Kidney epithelial cell (primary cell): ENCODE measurements around the gene PRRT1. TPM values are rescaled to one million over a fixed set of nuclear protein-coding genes. Genes with fewer than 3 reads are reported as not detected.
A peak's percentile ranks its signal among the peaks of the same experiment; 100 is the strongest.

ENCODE experiments used
- DNase-seq: peaks from one replicate; pipeline ENCODE4 v3.0.0-alpha.2; 2010; ENCODE audit warnings: low read depth
- H3K27me3 ChIP-seq: 2 replicates; pipeline ENCODE4 v1.6.0; 2011; ENCODE audit warnings: low read length; ENCODE audit not compliant: control insufficient read depth, insufficient read depth
- H3K36me3 ChIP-seq: 2 replicates; pipeline ENCODE4 v1.5.1; 2011; ENCODE audit warnings: low read length; ENCODE audit not compliant: control insufficient read depth, insufficient read depth
- H3K4me3 ChIP-seq: 2 replicates; pipeline ENCODE4 v1.5.1; 2011; ENCODE audit warnings: low read depth, mild to moderate bottlenecking, control low read depth, low read length
- CTCF ChIP-seq: IDR thresholded peaks from 2 replicates; pipeline ENCODE4 v1.5.1; 2011; ENCODE audit warnings: mild to moderate bottlenecking, moderate library complexity, low read length, control low read depth, inconsistent platforms; ENCODE audit not compliant: insufficient read depth, poor library complexity, severe bottlenecking
- total RNA-seq: library from RNA; depleted of rRNA; stranded (reverse); fragments of >200 nt; gene quantifications from 2 replicates; pipeline ENCODE4 v1.2.3, GENCODE V29; 2015

The PRRT1 gene
- total RNA-seq, 1 donor from 2014 or later: not detected

GRCh38 chr6:32152769-32153563 lies 1.2 kb upstream of the PRRT1 start:
- H3K36me3 ChIP-seq: no peaks in the 10 kb centered on the region
- no peak for TF ChIP-seq CTCF
- peaks cover 33% of the 10 kb centered on the region for H3K27me3 ChIP-seq
- DNase-seq: no peak
- peak overlapping the region; percentile 61 for H3K4me3 ChIP-seq

- peaks cover 40% of the 10 kb centered on the region for H3K27me3 ChIP-seq
- no peaks in the 10 kb centered on the region for H3K36me3 ChIP-seq
- peak overlapping the region; percentile 8 for H3K4me3 ChIP-seq
- TF ChIP-seq CTCF: no peak
- DNase-seq: no peak
These were observed 417 bp downstream of the PRRT1 start for GRCh38 chr6:32151181-32151862.

GRCh38 chr6:32149932-32150870 lies 1.5 kb downstream of the PRRT1 start:
- H3K4me3 ChIP-seq: no peak overlapping the region
- no peak for TF ChIP-seq CTCF
- H3K36me3 ChIP-seq: no peaks in the 10 kb centered on the region
- DNase-seq: no peak
- peaks cover 40% of the 10 kb centered on the region for H3K27me3 ChIP-seq

- H3K4me3 ChIP-seq: peak overlapping the region; percentile 32
- TF ChIP-seq CTCF: no peak
- H3K27me3 ChIP-seq: peaks cover 40% of the 10 kb centered on the region
- no peaks in the 10 kb centered on the region for H3K36me3 ChIP-seq
- no peak for DNase-seq
These were observed 2.5 kb downstream of the PRRT1 start for GRCh38 chr6:32149092-32149755.

GRCh38 chr6:32148289-32149091 lies 3.2 kb downstream of the PRRT1 start:
- DNase-seq: no peak
- peaks cover 40% of the 10 kb centered on the region for H3K27me3 ChIP-seq
- peak overlapping the region; percentile 32 for H3K4me3 ChIP-seq
- no peaks in the 10 kb centered on the region for H3K36me3 ChIP-seq
- peak; percentile 41 for TF ChIP-seq CTCF
